HepG2 (cell line): Measurements from ENCODE around the gene FSD2. TPM values are rescaled to one million over a fixed set of nuclear protein-coding genes. Genes with fewer than 3 reads are reported as not detected.
A peak's percentile ranks its signal among the peaks of the same experiment; 100 is the strongest.

Experiments used
- ARID5B ChIP-seq: IDR thresholded peaks from 2 replicates; pipeline ENCODE4 v1.4.0; 2020; ENCODE audit warnings: mild to moderate bottlenecking, missing genetic modification reagents
- ATF2 ChIP-seq: sonication (generic); formaldehyde crosslinking; IDR thresholded peaks from 2 replicates; pipeline ENCODE4 v1.4.0; 2020; ENCODE audit warnings: missing genetic modification reagents
- HNF4A ChIP-seq: sonication (generic); formaldehyde crosslinking; IDR thresholded peaks from 2 replicates; pipeline ENCODE4 v1.4.0; 2020; ENCODE audit warnings: missing genetic modification reagents
- HNRNPL ChIP-seq: fragments of 200-400 bp; formaldehyde crosslinking; IDR thresholded peaks from 2 replicates; pipeline ENCODE4 v1.6.1; 2017; ENCODE audit warnings: mild to moderate bottlenecking, low read depth, low read length
- JUN ChIP-seq: sonication (generic); formaldehyde crosslinking; IDR thresholded peaks from 2 replicates; pipeline ENCODE4 v1.4.0; 2020; ENCODE audit warnings: mild to moderate bottlenecking, missing genetic modification reagents
- KAT2B ChIP-seq: fragments of 150-350 bp; IDR thresholded peaks from 2 replicates; pipeline ENCODE4 v1.6.1; 2014; ENCODE audit warnings: low read depth, low read length, borderline replicate concordance
- MAFK ChIP-seq, 2 experiments: IDR thresholded peaks in 1 of 2; conservative IDR thresholded peaks in 1 of 2; 2 replicates each; pipeline ENCODE4 v1.6.1; 2011; ENCODE audit warnings: improper control_type of control experiment in 2 of 2, low read length in 2 of 2
- PAWR ChIP-seq: sonication (generic); formaldehyde crosslinking; IDR thresholded peaks from 2 replicates; pipeline ENCODE4 v1.4.0; 2020; ENCODE audit warnings: missing genetic modification reagents, mild to moderate bottlenecking, borderline replicate concordance
- TAF15 ChIP-seq: fragments of 200-400 bp; formaldehyde crosslinking; IDR thresholded peaks from one replicate; pipeline ENCODE4 v1.6.1; 2018; ENCODE audit warnings: mild to moderate bottlenecking, low read depth, low read length; ENCODE audit not compliant: poor library complexity, severe bottlenecking
- ZFP62 ChIP-seq: sonication (generic); formaldehyde crosslinking; IDR thresholded peaks from 2 replicates; pipeline ENCODE4 v1.4.0; 2020; ENCODE audit warnings: missing genetic modification reagents
- ZKSCAN8 ChIP-seq: IDR thresholded peaks from 2 replicates; pipeline ENCODE4 v1.6.1; 2016; ENCODE audit warnings: borderline replicate concordance, missing genetic modification reagents, missing compliant biosample characterization
- ZNF264 ChIP-seq: sonication (generic); formaldehyde crosslinking; IDR thresholded peaks from 2 replicates; pipeline ENCODE4 v1.4.0; 2020; ENCODE audit warnings: missing genetic modification reagents
- ZNF615 ChIP-seq: sonication (generic); formaldehyde crosslinking; IDR thresholded peaks from 2 replicates; pipeline ENCODE4 v1.5.0; 2020; ENCODE audit warnings: mild to moderate bottlenecking, missing genetic modification reagents, borderline replicate concordance
- ZSCAN5A ChIP-seq: sonication (generic); formaldehyde crosslinking; IDR thresholded peaks from 2 replicates; pipeline ENCODE4 v1.8.0; 2022; ENCODE audit warnings: mild to moderate bottlenecking, missing genetic modification reagents, borderline replicate concordance
- ZZZ3 ChIP-seq: sonication (generic); formaldehyde crosslinking; IDR thresholded peaks from 2 replicates; pipeline ENCODE4 v1.4.0; 2020; ENCODE audit warnings: missing genetic modification reagents, mild to moderate bottlenecking, borderline replicate concordance
- polyA plus RNA-seq, 8 experiments: library from polyadenylated mRNA; depleted of rRNA in 3 of 8; stranded (reverse) in 7 of 8; unstranded in 1 of 8; fragments of >200 nt; fragmentation: Illumina TruSeq in 4 of 8; extraction: Trizol in 4 of 8; gene quantifications; 2 replicates each; pipeline versions ENCODE4 v1.2.1 to v1.2.3, GENCODE V29; 2011 to 2016; ENCODE audit warnings: low read depth in 4 of 8, missing spikeins in 1 of 8, mixed read lengths in 1 of 8; ENCODE audit not compliant: insufficient read depth in 1 of 8
- total RNA-seq, 5 experiments: library from RNA; depleted of rRNA; stranded (reverse); fragments of >200 nt; fragmentation: Illumina TruSeq; extraction: Trizol; gene quantifications; 2 replicates each; pipeline ENCODE4 v1.2.3, GENCODE V29; 2016; ENCODE audit warnings: low read depth in 1 of 5
- TF ChIP-seq, protein P1 (sequence below): sonication (generic); formaldehyde crosslinking; IDR thresholded peaks from 2 replicates; pipeline ENCODE4 v1.4.0; 2020; ENCODE audit warnings: missing genetic modification reagents, borderline replicate concordance
- TF ChIP-seq, protein P2 (sequence below): sonication (generic); formaldehyde crosslinking; IDR thresholded peaks from 2 replicates; pipeline ENCODE4 v1.5.0; 2020; ENCODE audit warnings: missing genetic modification reagents, mild to moderate bottlenecking, borderline replicate concordance

The FSD2 gene
- total and polyA plus RNA-seq, 2 of the 13 experiments (the other 11 are each of a cell fraction or from before 2014, with no cell fraction given) = not detected

DNA sequence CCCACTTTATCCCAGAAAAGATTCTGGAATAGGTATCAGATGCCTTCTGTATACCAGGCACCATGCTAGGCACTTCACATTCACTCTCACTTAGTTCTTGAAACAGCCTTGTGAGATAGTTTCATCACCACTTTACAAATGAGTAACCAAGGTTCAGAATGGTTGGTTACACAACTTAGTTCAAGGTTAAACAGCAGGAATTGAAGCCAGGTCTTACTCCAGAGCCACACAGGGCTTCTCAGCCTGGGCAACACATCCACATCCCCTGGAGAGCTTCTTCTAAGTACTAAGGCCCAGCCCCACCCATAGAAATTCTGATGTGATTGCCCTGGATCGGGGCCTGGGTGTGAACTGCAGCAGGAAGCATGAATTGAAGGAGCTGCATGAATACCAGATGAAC, 22.2 kb upstream of the FSD2 start (continued):
- TF ChIP-seq ZNF615 = no peak
- TF ChIP-seq ZFP62 (CRISPR knock-in tag) = no peak
- no peak for TF ChIP-seq JUN (CRISPR knock-in tag)
- 0 out of 2 replicates have a peak, but pooled peaks have one; percentile 24 for TF ChIP-seq ZKSCAN8 (CRISPR knock-in tag)
- no peak for TF ChIP-seq MAFK (conservative IDR thresholded peaks at IDR 0.05 in 1 of 2, IDR thresholded peaks at IDR 0.05 in 1 of 2; ENCODE audit: low read length in 2 of 2)
- peak; percentile 52; the same call in 1 of the 2 replicates for TF ChIP-seq ARID5B
- TF ChIP-seq TAF15 = no peak
- TF ChIP-seq, protein P1, sequence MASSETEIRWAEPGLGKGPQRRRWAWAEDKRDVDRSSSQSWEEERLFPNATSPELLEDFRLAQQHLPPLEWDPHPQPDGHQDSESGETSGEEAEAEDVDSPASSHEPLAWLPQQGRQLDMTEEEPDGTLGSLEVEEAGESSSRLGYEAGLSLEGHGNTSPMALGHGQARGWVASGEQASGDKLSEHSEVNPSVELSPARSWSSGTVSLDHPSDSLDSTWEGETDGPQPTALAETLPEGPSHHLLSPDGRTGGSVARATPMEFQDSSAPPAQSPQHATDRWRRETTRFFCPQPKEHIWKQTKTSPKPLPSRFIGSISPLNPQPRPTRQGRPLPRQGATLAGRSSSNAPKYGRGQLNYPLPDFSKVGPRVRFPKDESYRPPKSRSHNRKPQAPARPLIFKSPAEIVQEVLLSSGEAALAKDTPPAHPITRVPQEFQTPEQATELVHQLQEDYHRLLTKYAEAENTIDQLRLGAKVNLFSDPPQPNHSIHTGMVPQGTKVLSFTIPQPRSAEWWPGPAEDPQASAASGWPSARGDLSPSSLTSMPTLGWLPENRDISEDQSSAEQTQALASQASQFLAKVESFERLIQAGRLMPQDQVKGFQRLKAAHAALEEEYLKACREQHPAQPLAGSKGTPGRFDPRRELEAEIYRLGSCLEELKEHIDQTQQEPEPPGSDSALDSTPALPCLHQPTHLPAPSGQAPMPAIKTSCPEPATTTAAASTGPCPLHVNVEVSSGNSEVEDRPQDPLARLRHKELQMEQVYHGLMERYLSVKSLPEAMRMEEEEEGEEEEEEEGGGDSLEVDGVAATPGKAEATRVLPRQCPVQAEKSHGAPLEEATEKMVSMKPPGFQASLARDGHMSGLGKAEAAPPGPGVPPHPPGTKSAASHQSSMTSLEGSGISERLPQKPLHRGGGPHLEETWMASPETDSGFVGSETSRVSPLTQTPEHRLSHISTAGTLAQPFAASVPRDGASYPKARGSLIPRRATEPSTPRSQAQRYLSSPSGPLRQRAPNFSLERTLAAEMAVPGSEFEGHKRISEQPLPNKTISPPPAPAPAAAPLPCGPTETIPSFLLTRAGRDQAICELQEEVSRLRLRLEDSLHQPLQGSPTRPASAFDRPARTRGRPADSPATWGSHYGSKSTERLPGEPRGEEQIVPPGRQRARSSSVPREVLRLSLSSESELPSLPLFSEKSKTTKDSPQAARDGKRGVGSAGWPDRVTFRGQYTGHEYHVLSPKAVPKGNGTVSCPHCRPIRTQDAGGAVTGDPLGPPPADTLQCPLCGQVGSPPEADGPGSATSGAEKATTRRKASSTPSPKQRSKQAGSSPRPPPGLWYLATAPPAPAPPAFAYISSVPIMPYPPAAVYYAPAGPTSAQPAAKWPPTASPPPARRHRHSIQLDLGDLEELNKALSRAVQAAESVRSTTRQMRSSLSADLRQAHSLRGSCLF (CRISPR knock-in tag) = no peak
- TF ChIP-seq, protein P2, sequence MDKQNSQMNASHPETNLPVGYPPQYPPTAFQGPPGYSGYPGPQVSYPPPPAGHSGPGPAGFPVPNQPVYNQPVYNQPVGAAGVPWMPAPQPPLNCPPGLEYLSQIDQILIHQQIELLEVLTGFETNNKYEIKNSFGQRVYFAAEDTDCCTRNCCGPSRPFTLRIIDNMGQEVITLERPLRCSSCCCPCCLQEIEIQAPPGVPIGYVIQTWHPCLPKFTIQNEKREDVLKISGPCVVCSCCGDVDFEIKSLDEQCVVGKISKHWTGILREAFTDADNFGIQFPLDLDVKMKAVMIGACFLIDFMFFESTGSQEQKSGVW (CRISPR knock-in tag) = no peak
- 0 out of 2 replicates have a peak, but pooled peaks have one; percentile 51 for TF ChIP-seq ATF2 (CRISPR knock-in tag)
- no peak for TF ChIP-seq HNRNPL
- no peak for TF ChIP-seq KAT2B
- no peak for TF ChIP-seq ZNF264 (CRISPR knock-in tag)
- no peak for TF ChIP-seq ZSCAN5A (CRISPR knock-in tag)
- TF ChIP-seq HNF4A (CRISPR knock-in tag) = peak; percentile 71
- no peak for TF ChIP-seq ZZZ3 (CRISPR knock-in tag)
- no peak for TF ChIP-seq PAWR (CRISPR knock-in tag)
